Loucy (cell line): Measurements from ENCODE around the gene DGKI.

ENCODE experiments used
- H2AFZ ChIP-seq: fragments of 200-600 bp; sonication (generic); 2 replicates; pipeline ENCODE4 v1.6.0; 2016; ENCODE audit warnings: antibody characterized with exemption, mild to moderate bottlenecking, low read length, moderate library complexity
- H3F3A ChIP-seq: fragments of 200-600 bp; 2 replicates; pipeline ENCODE4 v1.6.0; 2016; ENCODE audit warnings: antibody characterized with exemption, low read depth, mild to moderate bottlenecking
- H3K27me3 ChIP-seq: fragments of 200-600 bp; sonication (generic); 2 replicates; pipeline ENCODE4 v1.6.1; 2014; ENCODE audit warnings: low read length, mild to moderate bottlenecking; ENCODE audit not compliant: insufficient read depth, poor library complexity, severe bottlenecking
- H3K36me3 ChIP-seq: fragments of 200-600 bp; sonication (generic); 2 replicates; pipeline ENCODE4 v1.6.1; 2016; ENCODE audit warnings: low read length; ENCODE audit not compliant: insufficient read depth
- H3K4me1 ChIP-seq: fragments of 200-600 bp; sonication (generic); 2 replicates; pipeline ENCODE4 v1.5.1; 2014; ENCODE audit warnings: low read length, mild to moderate bottlenecking; ENCODE audit not compliant: insufficient read depth, poor library complexity, severe bottlenecking
- H3K4me2 ChIP-seq: fragments of 200-600 bp; sonication (generic); 2 replicates; pipeline ENCODE4 v1.6.0; 2014; ENCODE audit warnings: antibody characterized with exemption, low read length, low read depth, mild to moderate bottlenecking; ENCODE audit not compliant: poor library complexity, severe bottlenecking
- H3K4me3 ChIP-seq: fragments of 200-600 bp; sonication (generic); 2 replicates; pipeline ENCODE4 v1.5.1; 2014; ENCODE audit warnings: low read length, mild to moderate bottlenecking, mixed read lengths; ENCODE audit not compliant: poor library complexity, severe bottlenecking
- H3K79me2 ChIP-seq: fragments of 200-600 bp; sonication (generic); 2 replicates; pipeline ENCODE4 v1.6.1; 2014; ENCODE audit warnings: low read length; ENCODE audit not compliant: insufficient read depth
- H3K9ac ChIP-seq: fragments of 200-600 bp; sonication (generic); 2 replicates; pipeline ENCODE4 v1.6.0; 2014; ENCODE audit warnings: mild to moderate bottlenecking, low read depth, low read length, moderate library complexity; ENCODE audit not compliant: poor library complexity, severe bottlenecking
- H3K9me2 ChIP-seq: fragments of 200-600 bp; sonication (generic); replicated peaks from 2 replicates; pipeline ENCODE4 v1.6.1; 2016; ENCODE audit warnings: low read depth, low read length, mixed read lengths
- H3K9me3 ChIP-seq: fragments of 200-600 bp; sonication (generic); 2 replicates; pipeline ENCODE4 v1.6.1; 2014; ENCODE audit warnings: mild to moderate bottlenecking, antibody characterized with exemption, low read length, low read depth; ENCODE audit not compliant: insufficient read depth
- H4K20me1 ChIP-seq: fragments of 200-600 bp; sonication (generic); 2 replicates; pipeline ENCODE4 v1.6.0; 2014; ENCODE audit warnings: antibody characterized with exemption, low read length, mild to moderate bottlenecking; ENCODE audit not compliant: insufficient read depth, poor library complexity, severe bottlenecking
- EZH2phosphoT487 ChIP-seq: fragments of 200-600 bp; IDR thresholded peaks from 2 replicates; pipeline ENCODE4 v1.6.1; 2018; ENCODE audit warnings: antibody characterized with exemption, mild to moderate bottlenecking, moderate library complexity, borderline replicate concordance
- TF ChIP-seq, protein P1 (sequence below): fragments of 200-600 bp; sonication (generic); conservative IDR thresholded peaks from 2 replicates; pipeline ENCODE4 v1.5.1; 2014; ENCODE audit warnings: mild to moderate bottlenecking, antibody characterized with exemption, low read length

DGKI gene

DNA sequence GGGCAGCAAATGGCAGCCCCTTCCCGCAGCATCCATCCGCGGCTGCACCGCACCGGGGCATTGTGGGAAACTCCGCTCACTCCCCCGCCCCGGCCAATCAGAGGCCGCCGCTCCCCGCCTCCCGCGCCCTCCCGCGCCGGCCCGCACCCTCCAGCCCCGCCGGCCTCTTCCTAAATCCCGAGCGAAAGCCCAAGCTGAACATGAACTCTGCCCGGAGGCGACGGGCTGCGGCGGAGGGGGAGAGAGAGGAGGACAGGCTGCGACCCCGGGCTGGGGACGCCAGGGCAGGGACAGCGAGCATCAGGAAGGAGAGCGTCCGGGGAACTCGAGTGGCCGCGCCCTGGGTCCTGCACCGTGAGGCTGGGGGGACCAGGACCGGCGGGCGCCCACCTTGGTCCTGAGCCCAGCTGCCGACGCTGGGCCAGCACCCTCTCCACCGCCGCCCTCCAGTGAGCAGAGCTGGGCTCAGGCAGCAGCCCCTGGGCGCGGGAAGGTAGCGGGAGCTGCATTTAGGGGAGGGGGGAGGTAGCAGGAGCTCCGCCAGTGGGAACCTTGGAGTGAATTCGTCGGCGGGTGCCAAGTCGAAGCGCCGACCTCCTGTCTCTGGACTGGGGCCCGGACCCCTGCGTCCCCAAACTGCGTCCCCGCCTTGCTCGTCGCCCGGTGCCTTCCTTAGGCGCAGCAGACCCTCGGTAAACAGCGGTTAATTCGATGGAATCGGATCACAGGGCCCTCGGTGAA is at the start of gene DGKI:
Gene DGKI (minus strand): TSS at position 148 of the 741 bp plus-strand sequence.
- no peaks in the 10 kb centered on the region for H3K79me2 ChIP-seq
- no peak within 1 kb of the TSS for H2AFZ ChIP-seq
- no peak within 1 kb of the TSS for H3K9ac ChIP-seq
- no peaks in the 10 kb centered on the region for H3K36me3 ChIP-seq
- H4K20me1 ChIP-seq, result no peaks in the 10 kb centered on the region
- TF ChIP-seq EZH2phosphoT487, result no peak
- TF ChIP-seq, protein P1, sequence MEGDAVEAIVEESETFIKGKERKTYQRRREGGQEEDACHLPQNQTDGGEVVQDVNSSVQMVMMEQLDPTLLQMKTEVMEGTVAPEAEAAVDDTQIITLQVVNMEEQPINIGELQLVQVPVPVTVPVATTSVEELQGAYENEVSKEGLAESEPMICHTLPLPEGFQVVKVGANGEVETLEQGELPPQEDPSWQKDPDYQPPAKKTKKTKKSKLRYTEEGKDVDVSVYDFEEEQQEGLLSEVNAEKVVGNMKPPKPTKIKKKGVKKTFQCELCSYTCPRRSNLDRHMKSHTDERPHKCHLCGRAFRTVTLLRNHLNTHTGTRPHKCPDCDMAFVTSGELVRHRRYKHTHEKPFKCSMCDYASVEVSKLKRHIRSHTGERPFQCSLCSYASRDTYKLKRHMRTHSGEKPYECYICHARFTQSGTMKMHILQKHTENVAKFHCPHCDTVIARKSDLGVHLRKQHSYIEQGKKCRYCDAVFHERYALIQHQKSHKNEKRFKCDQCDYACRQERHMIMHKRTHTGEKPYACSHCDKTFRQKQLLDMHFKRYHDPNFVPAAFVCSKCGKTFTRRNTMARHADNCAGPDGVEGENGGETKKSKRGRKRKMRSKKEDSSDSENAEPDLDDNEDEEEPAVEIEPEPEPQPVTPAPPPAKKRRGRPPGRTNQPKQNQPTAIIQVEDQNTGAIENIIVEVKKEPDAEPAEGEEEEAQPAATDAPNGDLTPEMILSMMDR, result no peak
- H3K4me2 ChIP-seq, result no peak within 1 kb of the TSS
- H3K27me3 ChIP-seq, result no peaks in the 10 kb centered on the region
- no peaks in the 10 kb centered on the region for H3F3A ChIP-seq
- no peaks in the 10 kb centered on the region for H3K9me3 ChIP-seq
- H3K4me3 ChIP-seq, result no peak within 1 kb of the TSS
- H3K4me1 ChIP-seq, result no peaks in the 10 kb centered on the region
- no peaks in the 10 kb centered on the region for H3K9me2 ChIP-seq

DNA sequence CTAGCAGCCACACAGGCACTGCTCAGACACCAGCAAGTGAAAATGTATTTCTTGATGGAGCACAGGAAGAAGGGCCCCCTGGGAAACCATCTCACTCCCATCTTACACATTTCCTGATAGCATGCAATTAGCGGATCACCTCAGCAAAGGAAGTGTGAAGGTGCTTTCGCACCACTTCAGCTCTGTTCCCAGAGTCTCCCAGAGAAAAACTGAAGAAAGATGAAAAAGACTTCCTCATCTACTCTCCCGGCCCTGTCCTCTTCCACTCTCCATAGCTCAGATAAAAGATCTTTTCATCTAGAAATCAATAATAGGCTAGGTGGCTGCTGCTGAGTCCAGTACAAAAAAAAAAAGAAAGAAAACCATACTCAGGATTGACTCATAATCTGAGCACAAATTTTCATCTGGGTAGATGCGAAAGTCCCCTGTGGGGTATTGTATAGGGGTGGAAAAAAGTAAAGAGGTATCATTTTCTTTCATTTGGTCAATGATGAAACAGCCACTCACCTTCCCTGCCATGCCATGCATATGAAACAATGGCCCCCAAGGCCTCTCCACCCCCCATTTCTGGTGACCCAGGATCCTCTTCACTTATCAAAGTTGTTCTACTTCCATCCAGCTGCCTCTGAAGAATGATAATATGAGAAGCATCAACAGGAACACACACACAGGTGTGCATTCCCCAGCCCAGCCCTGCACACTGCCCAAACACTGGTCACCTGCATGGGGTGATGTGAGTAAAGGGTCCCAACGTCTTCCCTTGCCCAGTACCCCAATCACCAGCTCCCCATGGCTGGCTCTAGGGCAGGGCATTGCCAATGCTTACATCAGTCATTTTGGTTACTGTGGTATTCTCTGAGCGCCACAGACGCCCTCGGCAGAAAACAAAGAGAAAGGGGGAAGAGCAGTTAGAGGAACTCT is 48.8 kb upstream of the DGKI start:
- Histone ChIP-seq H2AFZ (no peak overlapping the region), H3K4me3 (no peak overlapping the region), H4K20me1 (no peaks in the 10 kb centered on the region), H3K9me2 (no peaks in the 10 kb centered on the region), H3K9me3 (no peaks in the 10 kb centered on the region), H3K4me1 (peaks cover 12% of the 10 kb centered on the region), H3K4me2 (no peak overlapping the region), H3K27me3 (no peaks in the 10 kb centered on the region), H3K36me3 (peaks cover 60% of the 10 kb centered on the region), H3K9ac (no peak overlapping the region), H3K79me2 (no peaks in the 10 kb centered on the region), H3F3A (no peaks in the 10 kb centered on the region)
- TF ChIP-seq, protein P1, result no peak
- no peak for TF ChIP-seq EZH2phosphoT487

DNA sequence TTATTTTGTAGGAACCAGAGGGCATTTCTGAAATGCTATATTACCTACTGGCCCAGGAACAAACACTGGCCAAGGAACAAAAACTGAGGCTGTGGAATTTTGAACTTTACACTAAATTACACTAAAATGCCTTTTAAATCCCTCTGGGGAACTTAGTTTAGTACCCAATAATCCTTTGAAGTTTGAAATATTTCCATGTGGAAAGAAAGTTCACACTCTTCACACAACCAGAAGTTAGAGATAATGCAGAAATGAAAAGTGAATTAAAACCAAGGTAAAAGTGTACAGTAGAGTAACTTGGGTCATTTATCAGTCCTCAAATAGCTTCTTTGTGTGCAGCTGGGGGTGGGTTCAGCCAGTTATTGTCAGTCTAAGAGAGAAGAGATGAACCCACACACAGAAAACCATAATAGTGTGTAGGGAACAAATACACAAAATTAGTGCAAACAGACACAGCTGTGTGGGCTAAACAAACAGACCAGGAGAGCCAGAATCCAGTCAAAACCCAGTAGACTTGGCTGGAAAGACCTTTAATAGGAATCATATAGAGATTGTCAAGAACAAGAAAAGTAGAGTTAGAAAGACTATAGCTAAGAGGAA is 46.5 kb upstream of the DGKI start:
- peaks cover 75% of the 10 kb centered on the region; the same call in 1 of the 2 replicates for H3K36me3 ChIP-seq
- H3F3A ChIP-seq, result no peaks in the 10 kb centered on the region

More for the DNA sequence above, 46.5 kb upstream of the DGKI start:
- no peak overlapping the region for H3K9ac ChIP-seq
- H2AFZ ChIP-seq, result no peak overlapping the region
- H3K9me3 ChIP-seq, result no peaks in the 10 kb centered on the region
- H3K27me3 ChIP-seq, result no peaks in the 10 kb centered on the region
- no peaks in the 10 kb centered on the region for H3K79me2 ChIP-seq
- H3K4me1 ChIP-seq, result no peaks in the 10 kb centered on the region
- TF ChIP-seq, protein P1, result no peak
- no peak for TF ChIP-seq EZH2phosphoT487
- H3K4me2 ChIP-seq, result no peak overlapping the region
- no peaks in the 10 kb centered on the region for H3K9me2 ChIP-seq
- no peaks in the 10 kb centered on the region for H4K20me1 ChIP-seq
- H3K4me3 ChIP-seq, result no peak overlapping the region
